Activated naive CD8-positive, alpha-beta T cell treated with anti-CD3 and anti-CD28 coated beads, Interleukin-2, amount 10 ng/mL, durations not matched to agents 7 days and 5 days (primary cell): ENCODE data around the gene PLEKHA5. TPM values are rescaled to one million over a fixed set of nuclear protein-coding genes. Genes with fewer than 3 reads are reported as not detected.
A peak's percentile ranks its signal among the peaks of the same experiment; 100 is the strongest.
"Not testable (repeated sequence)": the region's sequence is repeated elsewhere in the genome, so short reads cannot be mapped to it uniquely, and the experiment has no call there.

ENCODE experiments used
- ATAC-seq: fragments of 150-1000 bp; cut with Tn5 transposase; one replicate; pipeline ENCODE4 v1.10.0; 2021; ENCODE audit warnings: low read depth, moderate library complexity
- POLR2A ChIA-PET: fragments of 350-600 bp; sonication (Branson Sonifier 250); formaldehyde crosslinking; loops from one replicate; lab custom pipeline; 2021; ENCODE audit warnings: antibody characterized with exemption; lab: Charles Lee
- DNase-seq: peaks from one replicate; pipeline ENCODE4 v3.0.0; 2021
- H3K27ac Mint-ChIP-seq: one replicate; pipeline ENCODE4 v1.8.0; 2022; ENCODE audit warnings: mild to moderate bottlenecking, mixed read lengths
- H3K27me3 Mint-ChIP-seq: one replicate; pipeline ENCODE4 v1.8.0; 2022; ENCODE audit warnings: mild to moderate bottlenecking, moderate library complexity, mixed read lengths
- H3K36me3 Mint-ChIP-seq: one replicate; pipeline ENCODE4 v1.8.0; 2021; ENCODE audit warnings: mild to moderate bottlenecking, mixed read lengths
- H3K4me1 Mint-ChIP-seq: one replicate; pipeline ENCODE4 v1.8.0; 2021; ENCODE audit warnings: mixed read lengths
- H3K4me3 Mint-ChIP-seq: one replicate; pipeline ENCODE4 v1.8.0; 2022; ENCODE audit warnings: mild to moderate bottlenecking, moderate library complexity, mixed read lengths
- H3K9me3 Mint-ChIP-seq: one replicate; pipeline ENCODE4 v1.8.0; 2021; ENCODE audit warnings: mixed read lengths
- total RNA-seq, 2 experiments: library from RNA; stranded (reverse); gene quantifications; one replicate each; pipeline ENCODE4 v1.2.3, GENCODE V29; 2021

Gene PLEKHA5
- total RNA-seq, 2 experiments from 2014 or later, result 4.4 to 5.5 TPM

GRCh38 chr12:19398376-19399363, 269.1 kb downstream of the PLEKHA5 start:
- H3K27ac Mint-ChIP-seq, result no peak overlapping the region
- ATAC-seq (no peak), DNase-seq (no peak)
- H3K4me1 Mint-ChIP-seq, result peaks cover 9% of the 10 kb centered on the region
- POLR2A ChIA-PET, result interaction anchor here (0.8 kb wide), 1 partner anchor 9 kb away, joined by 3 read pairs; no protein-coding TSS in a partner anchor
- H3K27me3 Mint-ChIP-seq, result no peaks in the 10 kb centered on the region
- H3K9me3 Mint-ChIP-seq, result peaks cover 2% of the 10 kb centered on the region
- H3K4me3 Mint-ChIP-seq, result no peak overlapping the region
- peaks cover 2% of the 10 kb centered on the region for H3K36me3 Mint-ChIP-seq

GRCh38 chr12:19400649-19401285, 271.2 kb downstream of the PLEKHA5 start:
- Mint-ChIP-seq H3K4me1 (peaks cover 17% of the 10 kb centered on the region), H3K36me3 (peaks cover 12% of the 10 kb centered on the region)
- not testable (repeated sequence) for ATAC-seq, DNase-seq, H3K27ac Mint-ChIP-seq, H3K9me3 Mint-ChIP-seq, H3K27me3 Mint-ChIP-seq, H3K4me3 Mint-ChIP-seq
- POLR2A ChIA-PET, result interaction anchor here (1.2 kb wide), 1 partner anchor 39 kb away, joined by 3 read pairs; no protein-coding TSS in a partner anchor

GRCh38 chr12:19402211-19402610, 272.7 kb downstream of the PLEKHA5 start:
- peaks cover 8% of the 10 kb centered on the region for H3K9me3 Mint-ChIP-seq
- no peak for DNase-seq
- peaks cover 14% of the 10 kb centered on the region for H3K36me3 Mint-ChIP-seq
- POLR2A ChIA-PET, result interaction anchor here (0.6 to 1.2 kb wide), 3 partner anchors 32 to 38 kb away, joined by 3 to 4 read pairs (median 3); partner anchors contain the start of gene AEBP2
- no peak overlapping the region for H3K4me3 Mint-ChIP-seq
- ATAC-seq, result no peak
- peaks cover 17% of the 10 kb centered on the region for H3K4me1 Mint-ChIP-seq
- no peak overlapping the region for H3K27ac Mint-ChIP-seq
- no peaks in the 10 kb centered on the region for H3K27me3 Mint-ChIP-seq

GRCh38 chr12:19402743-19403431, 273.4 kb downstream of the PLEKHA5 start:
- Mint-ChIP-seq H3K27me3 (no peaks in the 10 kb centered on the region), H3K36me3 (peaks cover 14% of the 10 kb centered on the region), H3K4me1 (peaks cover 17% of the 10 kb centered on the region), H3K27ac (no peak overlapping the region), H3K9me3 (peaks cover 8% of the 10 kb centered on the region), H3K4me3 (no peak overlapping the region)
- DNase-seq (no peak), ATAC-seq (no peak)
- POLR2A ChIA-PET, result interaction anchor here (1.0 kb wide), 1 partner anchor 37 kb away, joined by 3 read pairs; the partner anchor contains the start of gene AEBP2

GRCh38 chr12:19404242-19404880, 274.8 kb downstream of the PLEKHA5 start:
- DNase-seq (peak; percentile 45), ATAC-seq (peak; percentile 95)
- Mint-ChIP-seq H3K9me3 (peaks cover 8% of the 10 kb centered on the region), H3K4me3 (peak overlapping the region; percentile 76), H3K4me1 (peaks cover 20% of the 10 kb centered on the region), H3K36me3 (peaks cover 14% of the 10 kb centered on the region), H3K27ac (peak overlapping the region; percentile 98), H3K27me3 (no peaks in the 10 kb centered on the region)
- POLR2A ChIA-PET, result interaction anchor here (1.1 kb wide), 1 partner anchor 35 kb away, joined by 9 read pairs; the partner anchor contains the start of gene AEBP2

GRCh38 chr12:19409376-19409775, 279.8 kb downstream of the PLEKHA5 start:
- DNase-seq, result no peak
- Mint-ChIP-seq H3K4me3 (no peak overlapping the region), H3K4me1 (peaks cover 10% of the 10 kb centered on the region), H3K9me3 (peaks cover 4% of the 10 kb centered on the region), H3K27me3 (no peaks in the 10 kb centered on the region), H3K36me3 (peaks cover 8% of the 10 kb centered on the region), H3K27ac (no peak overlapping the region)
- no peak for ATAC-seq
- POLR2A ChIA-PET, result no interaction called here

- POLR2A ChIA-PET, result no interaction called here
- H3K36me3 Mint-ChIP-seq, result peaks cover 5% of the 10 kb centered on the region
- H3K27me3 Mint-ChIP-seq, result no peaks in the 10 kb centered on the region
- no peak for ATAC-seq
- no peak overlapping the region for H3K27ac Mint-ChIP-seq
- H3K9me3 Mint-ChIP-seq, result peaks cover 2% of the 10 kb centered on the region
- H3K4me1 Mint-ChIP-seq, result peaks cover 8% of the 10 kb centered on the region
- no peak for DNase-seq
- H3K4me3 Mint-ChIP-seq, result no peak overlapping the region
Observed at GRCh38 chr12:19410211-19410610, 280.7 kb downstream of the PLEKHA5 start.

- Mint-ChIP-seq H3K27ac (no peak overlapping the region), H3K9me3 (peaks cover under 1% of the 10 kb centered on the region), H3K4me3 (no peak overlapping the region), H3K4me1 (peaks cover 8% of the 10 kb centered on the region), H3K27me3 (no peaks in the 10 kb centered on the region), H3K36me3 (peaks cover 2% of the 10 kb centered on the region)
- POLR2A ChIA-PET, result no interaction called here
- ATAC-seq (no peak), DNase-seq (no peak)
Observed at GRCh38 chr12:19410629-19411185, 281.2 kb downstream of the PLEKHA5 start.

GRCh38 chr12:19411234-19412204, 282.0 kb downstream of the PLEKHA5 start:
- Mint-ChIP-seq H3K4me3 (no peak overlapping the region), H3K27ac (no peak overlapping the region), H3K9me3 (no peaks in the 10 kb centered on the region), H3K36me3 (peaks cover 2% of the 10 kb centered on the region), H3K4me1 (peaks cover 8% of the 10 kb centered on the region), H3K27me3 (no peaks in the 10 kb centered on the region)
- DNase-seq (no peak), ATAC-seq (peak; percentile 36)
- POLR2A ChIA-PET, result no interaction called here

- Mint-ChIP-seq H3K4me3 (no peak overlapping the region), H3K4me1 (peaks cover 9% of the 10 kb centered on the region), H3K27me3 (no peaks in the 10 kb centered on the region), H3K36me3 (no peaks in the 10 kb centered on the region), H3K9me3 (no peaks in the 10 kb centered on the region), H3K27ac (no peak overlapping the region)
- no peak for DNase-seq
- no peak for ATAC-seq
- POLR2A ChIA-PET, result no interaction called here
Observed at GRCh38 chr12:19412844-19413243, 283.3 kb downstream of the PLEKHA5 start.

GRCh38 chr12:19413582-19413981, 284.0 kb downstream of the PLEKHA5 start:
- ATAC-seq, POLR2A ChIA-PET, H3K4me3 Mint-ChIP-seq, H3K9me3 Mint-ChIP-seq, H3K36me3 Mint-ChIP-seq, H3K27ac Mint-ChIP-seq, DNase-seq, H3K27me3 Mint-ChIP-seq, H3K4me1 Mint-ChIP-seq: not testable (repeated sequence)
